ENCODE data around the gene PFDN4.

Gene PFDN4

DNA sequence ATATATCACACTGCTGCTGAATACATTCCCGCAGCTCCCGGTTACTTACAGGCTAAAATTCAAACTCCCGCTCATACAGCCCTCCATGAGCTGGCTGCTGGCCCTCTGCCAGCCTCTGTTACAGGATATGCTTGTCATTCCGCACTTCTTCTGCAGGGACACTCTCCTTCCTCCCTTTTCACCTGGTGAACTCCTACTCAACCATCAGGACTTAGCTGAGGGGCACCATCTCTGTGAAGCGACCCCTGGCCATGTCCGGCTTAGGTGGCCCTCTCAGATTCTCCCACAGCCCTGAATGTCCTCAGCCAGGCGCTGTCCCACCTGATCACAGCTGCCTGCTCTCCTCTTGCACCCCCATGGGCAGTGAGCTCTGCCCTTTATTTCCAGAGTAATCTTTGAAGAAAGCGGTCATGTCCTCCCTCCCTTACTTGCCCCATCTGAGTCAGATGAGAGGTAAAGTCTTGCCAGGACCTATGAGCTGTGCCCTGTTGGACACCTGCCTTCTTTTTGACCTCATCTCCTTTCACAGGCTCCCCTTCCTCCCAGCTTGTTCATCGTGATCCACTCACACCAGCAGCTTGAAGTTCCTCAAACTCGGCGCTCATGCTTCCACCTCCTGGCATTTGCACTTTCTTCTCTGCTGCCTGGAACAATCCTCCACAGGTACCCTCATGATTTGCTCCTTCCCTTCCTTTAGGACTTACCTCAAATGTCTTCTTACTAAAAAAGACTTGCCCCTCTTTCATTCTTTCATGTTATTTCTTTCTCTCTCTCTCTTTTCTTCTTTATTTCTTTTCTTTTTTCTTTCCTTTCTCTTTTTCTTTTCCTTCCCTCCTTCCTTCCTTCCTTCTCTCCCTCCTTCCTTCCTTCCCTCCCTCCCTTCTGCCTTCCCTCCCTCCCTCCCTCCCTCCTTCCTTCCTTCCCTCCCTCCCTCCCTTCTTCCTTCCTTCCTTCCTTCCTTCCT, 39.7 kb upstream of the PFDN4 start:
- no peak overlapping the region for H3K4me3 ChIP-seq (ENCODE audit: low read length)
- no peak overlapping the region for H2AFZ ChIP-seq (ENCODE audit: low read depth, low read length)
- peaks cover 52% of the 10 kb centered on the region for H3K27me3 ChIP-seq (ENCODE audit: insufficient read depth, low read length)
- no peaks in the 10 kb centered on the region for H3K4me1 ChIP-seq (ENCODE audit: insufficient read depth, low read length)
- H3K36me3 ChIP-seq (ENCODE audit: insufficient read depth, low read length) = no peaks in the 10 kb centered on the region
- H3K9me3 ChIP-seq (ENCODE audit: low read length) = no peaks in the 10 kb centered on the region

GRCh38 chr20:54168961-54169862, 38.7 kb upstream of the PFDN4 start:
- H3K27me3 ChIP-seq (ENCODE audit: insufficient read depth, low read length) = peaks cover 61% of the 10 kb centered on the region
- no peaks in the 10 kb centered on the region for H3K36me3 ChIP-seq (ENCODE audit: insufficient read depth, low read length)

GRCh38 chr20:54170026-54170471, 37.8 kb upstream of the PFDN4 start:
- no peaks in the 10 kb centered on the region for H3K36me3 ChIP-seq (ENCODE audit: insufficient read depth, low read length)
- no peaks in the 10 kb centered on the region for H3K4me1 ChIP-seq (ENCODE audit: insufficient read depth, low read length)
- peaks cover 70% of the 10 kb centered on the region for H3K27me3 ChIP-seq (ENCODE audit: insufficient read depth, low read length)
- H3K4me3 ChIP-seq (ENCODE audit: low read length) = no peak overlapping the region
- H3K9me3 ChIP-seq (ENCODE audit: low read length) = no peaks in the 10 kb centered on the region
- no peak overlapping the region for H2AFZ ChIP-seq (ENCODE audit: low read depth, low read length)

More at GRCh38 chr20:54168961-54169862, 38.7 kb upstream of the PFDN4 start:
- no peaks in the 10 kb centered on the region for H3K9me3 ChIP-seq (ENCODE audit: low read length)
- H3K4me1 ChIP-seq (ENCODE audit: insufficient read depth, low read length) = no peaks in the 10 kb centered on the region
- no peak overlapping the region for H2AFZ ChIP-seq (ENCODE audit: low read depth, low read length)
- H3K4me3 ChIP-seq (ENCODE audit: low read length) = no peak overlapping the region

DNA sequence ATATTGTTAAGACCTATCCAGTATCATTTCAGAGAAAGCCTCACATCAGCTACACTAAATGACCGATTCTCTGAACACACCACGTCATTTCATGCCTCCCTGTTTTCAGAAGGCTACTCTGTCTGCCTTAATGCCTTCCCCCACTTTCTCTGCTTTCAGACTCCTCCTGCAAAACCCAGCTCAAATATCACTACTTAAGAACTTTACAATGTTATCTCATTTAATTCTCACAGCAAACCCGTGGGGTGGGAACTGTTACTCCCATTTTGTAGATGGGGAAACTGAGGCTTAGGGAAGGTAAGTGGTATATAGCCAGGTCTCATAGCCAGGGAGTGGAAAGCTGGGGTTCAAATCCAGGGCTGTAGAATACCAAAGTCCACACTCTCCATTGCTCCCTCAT, 36.9 kb upstream of the PFDN4 start:
- Histone ChIP-seq H2AFZ (ENCODE audit: low read depth, low read length) (no peak overlapping the region), H3K9me3 (ENCODE audit: low read length) (no peaks in the 10 kb centered on the region), H3K36me3 (ENCODE audit: insufficient read depth, low read length) (no peaks in the 10 kb centered on the region), H3K4me1 (ENCODE audit: insufficient read depth, low read length) (no peaks in the 10 kb centered on the region), H3K4me3 (ENCODE audit: low read length) (no peak overlapping the region), H3K27me3 (ENCODE audit: insufficient read depth, low read length) (peaks cover 68% of the 10 kb centered on the region)

- peaks cover 75% of the 10 kb centered on the region for H3K27me3 ChIP-seq (ENCODE audit: insufficient read depth, low read length)
- no peak overlapping the region for H3K4me3 ChIP-seq (ENCODE audit: low read length)
Measured at GRCh38 chr20:54172532-54172855, 35.4 kb upstream of the PFDN4 start.

GRCh38 chr20:54172856-54173652, 34.8 kb upstream of the PFDN4 start:
- Histone ChIP-seq H3K9me3 (ENCODE audit: low read length) (no peaks in the 10 kb centered on the region), H3K36me3 (ENCODE audit: insufficient read depth, low read length) (no peaks in the 10 kb centered on the region), H2AFZ (ENCODE audit: low read depth, low read length) (no peak overlapping the region), H3K27me3 (ENCODE audit: insufficient read depth, low read length) (peaks cover 77% of the 10 kb centered on the region), H3K4me3 (ENCODE audit: low read length) (no peak overlapping the region), H3K4me1 (ENCODE audit: insufficient read depth, low read length) (no peaks in the 10 kb centered on the region)

More at GRCh38 chr20:54172532-54172855, 35.4 kb upstream of the PFDN4 start:
- no peaks in the 10 kb centered on the region for H3K9me3 ChIP-seq (ENCODE audit: low read length)
- H3K4me1 ChIP-seq (ENCODE audit: insufficient read depth, low read length) = no peaks in the 10 kb centered on the region
- no peaks in the 10 kb centered on the region for H3K36me3 ChIP-seq (ENCODE audit: insufficient read depth, low read length)
- no peak overlapping the region for H2AFZ ChIP-seq (ENCODE audit: low read depth, low read length)

- no peaks in the 10 kb centered on the region for H3K9me3 ChIP-seq (ENCODE audit: low read length)
- H3K4me1 ChIP-seq (ENCODE audit: insufficient read depth, low read length) = no peaks in the 10 kb centered on the region
- H3K36me3 ChIP-seq (ENCODE audit: insufficient read depth, low read length) = no peaks in the 10 kb centered on the region
- H3K27me3 ChIP-seq (ENCODE audit: insufficient read depth, low read length) = peaks cover 72% of the 10 kb centered on the region
- H2AFZ ChIP-seq (ENCODE audit: low read depth, low read length) = no peak within 1 kb of the TSS
- no peak within 1 kb of the TSS for H3K4me3 ChIP-seq (ENCODE audit: low read length)
Measured at GRCh38 chr20:54173653-54174456, 34.0 kb upstream of the PFDN4 start, which contains the start of gene CYP24A1. TSS of gene CYP24A1 (minus strand) at chr20:54173986. CDS start at chr20:54173579, 407 bp downstream.

DNA sequence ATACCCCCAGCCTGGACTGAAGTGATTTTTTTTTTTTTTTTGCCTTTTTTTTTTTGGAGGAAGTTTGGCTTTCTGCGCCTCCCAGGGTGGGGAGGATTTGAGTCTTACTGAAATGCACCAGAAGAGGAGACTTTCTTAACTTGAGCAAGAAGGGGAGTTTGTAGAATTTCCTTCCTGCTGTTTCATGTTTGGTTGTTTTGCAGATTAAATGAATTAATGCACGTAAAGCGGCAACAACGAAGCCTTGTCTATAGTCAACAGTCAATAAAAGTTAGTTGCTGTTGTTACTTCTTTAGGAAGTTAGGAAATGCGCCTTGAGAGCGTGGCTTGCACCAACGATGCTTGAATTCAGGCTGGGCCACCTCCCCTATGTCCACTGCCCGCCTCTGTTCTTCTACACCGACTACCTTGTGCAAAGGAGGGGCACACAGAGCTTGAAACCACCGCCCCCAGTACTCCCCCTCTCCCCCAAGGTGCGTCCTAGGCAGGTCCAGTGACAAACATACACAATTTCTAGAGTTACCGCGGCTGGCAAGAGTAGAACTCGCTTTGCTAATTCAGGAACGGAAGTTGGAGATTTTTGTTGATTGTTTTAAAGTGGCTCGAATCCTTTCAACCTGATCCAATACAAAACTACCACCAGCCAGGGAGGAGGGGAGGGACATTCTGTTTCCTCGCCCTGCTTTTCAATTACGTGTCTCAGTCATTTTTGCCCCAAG, 33.3 kb upstream of the PFDN4 start:
- peaks cover 65% of the 10 kb centered on the region for H3K27me3 ChIP-seq (ENCODE audit: insufficient read depth, low read length)

DNA sequence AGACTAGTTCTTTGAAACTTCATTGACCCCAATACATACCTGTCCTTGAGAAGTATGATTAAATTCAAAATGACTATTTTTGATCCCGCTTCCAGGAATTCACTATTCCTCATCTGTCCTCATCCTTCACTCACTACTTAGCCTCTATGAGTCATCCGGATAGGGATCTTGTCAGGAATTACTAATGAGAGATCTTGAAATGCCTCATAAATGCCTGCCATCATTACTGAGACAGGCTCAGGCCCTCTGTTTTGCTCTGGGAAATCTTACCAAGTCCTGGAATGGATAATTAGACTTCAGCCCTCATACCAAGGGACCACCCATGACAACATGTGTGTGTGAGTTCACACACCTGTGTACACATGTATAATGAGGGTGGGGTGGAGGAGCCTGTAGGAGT, 31.3 kb upstream of the PFDN4 start:
- Histone ChIP-seq H3K9me3 (ENCODE audit: low read length) (no peaks in the 10 kb centered on the region), H3K27me3 (ENCODE audit: insufficient read depth, low read length) (peaks cover 50% of the 10 kb centered on the region), H3K4me3 (ENCODE audit: low read length) (no peak overlapping the region), H2AFZ (ENCODE audit: low read depth, low read length) (no peak overlapping the region), H3K36me3 (ENCODE audit: insufficient read depth, low read length) (no peaks in the 10 kb centered on the region), H3K4me1 (ENCODE audit: insufficient read depth, low read length) (no peaks in the 10 kb centered on the region)

More for the DNA sequence above, 33.3 kb upstream of the PFDN4 start:
- Histone ChIP-seq H2AFZ (ENCODE audit: low read depth, low read length) (no peak overlapping the region), H3K36me3 (ENCODE audit: insufficient read depth, low read length) (no peaks in the 10 kb centered on the region), H3K9me3 (ENCODE audit: low read length) (no peaks in the 10 kb centered on the region), H3K4me1 (ENCODE audit: insufficient read depth, low read length) (no peaks in the 10 kb centered on the region), H3K4me3 (ENCODE audit: low read length) (no peak overlapping the region)

DNA sequence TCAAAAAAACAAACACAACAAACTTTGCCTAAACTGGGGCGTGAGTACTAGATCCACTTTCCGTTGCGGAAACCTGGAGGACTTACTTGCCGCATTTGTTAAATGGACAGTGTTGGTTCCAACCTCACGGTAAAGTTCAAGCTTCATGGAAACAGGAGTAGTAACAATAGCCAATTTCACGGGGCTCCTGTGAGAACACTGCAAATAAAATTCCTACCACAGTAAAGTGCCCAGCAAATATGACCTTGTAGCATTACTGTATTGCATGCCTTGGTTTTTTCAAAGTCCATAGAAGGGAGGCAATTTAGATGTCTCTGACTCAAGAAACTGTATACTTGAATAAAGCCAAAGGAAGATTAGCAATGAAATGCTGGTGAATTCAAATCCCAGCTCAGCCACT, 30.5 kb upstream of the PFDN4 start:
- no peaks in the 10 kb centered on the region for H3K9me3 ChIP-seq (ENCODE audit: low read length)
- H3K36me3 ChIP-seq (ENCODE audit: insufficient read depth, low read length) = no peaks in the 10 kb centered on the region
- no peaks in the 10 kb centered on the region for H3K4me1 ChIP-seq (ENCODE audit: insufficient read depth, low read length)
- H2AFZ ChIP-seq (ENCODE audit: low read depth, low read length) = no peak overlapping the region
- H3K4me3 ChIP-seq (ENCODE audit: low read length) = no peak overlapping the region
- H3K27me3 ChIP-seq (ENCODE audit: insufficient read depth, low read length) = peaks cover 42% of the 10 kb centered on the region

DNA sequence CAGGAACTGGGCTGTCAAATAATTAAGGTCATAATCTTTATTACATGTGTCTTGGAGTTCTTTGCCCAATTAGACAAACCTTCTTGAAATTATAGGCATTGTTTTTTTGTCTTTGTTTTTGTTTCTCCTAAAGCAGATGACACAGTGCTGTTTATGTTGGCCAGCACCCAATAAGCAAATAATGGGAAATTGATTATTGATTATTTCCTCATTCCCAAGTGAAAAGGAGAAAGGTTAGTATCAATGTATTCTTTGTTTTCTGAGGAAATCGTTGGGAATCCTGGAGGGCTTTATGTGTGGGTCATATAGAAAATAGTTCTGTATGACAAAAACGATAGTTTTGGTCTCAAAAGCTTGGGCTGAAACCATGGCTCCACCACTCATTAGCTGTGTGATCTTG, 29.6 kb upstream of the PFDN4 start:
- H3K4me1 ChIP-seq (ENCODE audit: insufficient read depth, low read length) = no peaks in the 10 kb centered on the region
- H3K9me3 ChIP-seq (ENCODE audit: low read length) = no peaks in the 10 kb centered on the region
- no peak overlapping the region for H3K4me3 ChIP-seq (ENCODE audit: low read length)
- peaks cover 36% of the 10 kb centered on the region for H3K27me3 ChIP-seq (ENCODE audit: insufficient read depth, low read length)
- H3K36me3 ChIP-seq (ENCODE audit: insufficient read depth, low read length) = no peaks in the 10 kb centered on the region
- no peak overlapping the region for H2AFZ ChIP-seq (ENCODE audit: low read depth, low read length)
